Renal pelvis (tissue), 12 donors: ENCODE data around the gene B3GNT7. TPM values are rescaled to one million over a fixed set of nuclear protein-coding genes. Genes with fewer than 3 reads are reported as not detected.
A peak's percentile ranks its signal among the peaks of the same experiment; 100 is the strongest.
"Not testable (repeated sequence)": the region's sequence is repeated elsewhere in the genome, so short reads cannot be mapped to it uniquely, and the experiment has no call there.

Experiments used
- DNase-seq: peaks from one replicate; pipeline ENCODE4 v3.0.0-alpha.2; 2013
- long read RNA-seq, 16 experiments: transcript quantifications; one replicate each; lab custom pipeline, GENCODE V29; 2026
- polyA plus RNA-seq, 3 donors: library from polyadenylated mRNA; unstranded; fragments of 120-200 nt; gene quantifications; one replicate each; pipeline ENCODE4 v1.2.1, GENCODE V29; 2013; ENCODE audit not compliant: insufficient read length in 3 of 3

Gene B3GNT7
- polyA plus RNA-seq, result 1 to 10 TPM; 3.0 to 5.0 (median 4.2) TPM
- long read RNA-seq, donor 1, result 0 reads
- long read RNA-seq, donor 2, result 0 reads
- long read RNA-seq, donor 3, partial matches to known transcripts, result 0 of 4 reads
- long read RNA-seq, donor 3, other reads (novel, unspliced or antisense), result 0 of 4 reads
- long read RNA-seq, donor 4, partial matches to known transcripts, result 0 of 1 reads
- long read RNA-seq, donor 4, other reads (novel, unspliced or antisense), result 0 of 1 reads
- long read RNA-seq, donor 5, partial matches to known transcripts, result 0 of 1 reads
- long read RNA-seq, donor 5, other reads (novel, unspliced or antisense), result 0 of 1 reads
- long read RNA-seq, donor 6, result 0 reads
- long read RNA-seq, donor 7, partial matches to known transcripts, result 0 of 1 reads
- long read RNA-seq, donor 7, other reads (novel, unspliced or antisense), result 0 of 1 reads
- long read RNA-seq, donor 8, result 0 reads
- long read RNA-seq, donor 9, result 0 reads
- long read RNA-seq, donor 10, result 0 reads
- long read RNA-seq, donor 11, result 0 reads
- long read RNA-seq, donor 12, partial matches to known transcripts, result 0 of 1 reads
- long read RNA-seq, donor 12, other reads (novel, unspliced or antisense), result 0 of 1 reads
- long read RNA-seq, donor 13, partial matches to known transcripts, result 0 of 2 reads
- long read RNA-seq, donor 13, other reads (novel, unspliced or antisense), result 0 of 2 reads
- long read RNA-seq, donor 14, result 0 reads
- long read RNA-seq, donor 15, transcript B3GNT7-201 (2 exons, 3,706 nt), result major isoform, 10 of 10 reads
- long read RNA-seq, donor 15, partial matches to known transcripts, result 0 of 10 reads
- long read RNA-seq, donor 15, other reads (novel, unspliced or antisense), result 0 of 10 reads
- long read RNA-seq, donor 16, result 0 reads

GRCh38 chr2:231395188-231396057 is at the start of gene B3GNT7:
Gene B3GNT7, plus strand, starts transcription at chr2:231395710. Its CDS starts 94 bp downstream, at chr2:231395804.
- no peak for DNase-seq

- no peak for DNase-seq
Measured at GRCh38 chr2:231347081-231347480, 48.4 kb upstream of the B3GNT7 start.

GRCh38 chr2:231347638-231348037 is 47.9 kb upstream of the B3GNT7 start:
- DNase-seq, result no peak

GRCh38 chr2:231348173-231348572 is 47.3 kb upstream of the B3GNT7 start:
- no peak for DNase-seq

- DNase-seq, result no peak
Measured at GRCh38 chr2:231348704-231349373, 46.7 kb upstream of the B3GNT7 start.

DNA sequence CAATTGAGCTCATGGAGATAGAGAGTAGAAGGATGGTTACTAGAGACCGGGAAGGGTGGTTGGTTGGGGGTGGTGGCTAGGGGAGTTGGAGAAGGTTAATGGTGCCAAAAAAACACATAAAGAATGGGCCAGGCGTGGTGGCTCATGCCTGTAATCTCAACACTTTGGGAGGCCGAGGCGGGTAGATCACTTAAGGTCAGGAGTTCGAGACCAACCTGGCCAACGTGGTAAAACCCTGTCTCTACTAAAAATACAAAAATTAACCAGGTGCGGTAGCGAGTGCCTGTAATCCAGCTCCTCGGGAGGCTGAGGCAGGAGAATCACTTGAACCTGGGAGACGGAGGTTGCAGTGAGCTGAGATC is 46.2 kb upstream of the B3GNT7 start:
- DNase-seq, result not testable (repeated sequence)

DNA sequence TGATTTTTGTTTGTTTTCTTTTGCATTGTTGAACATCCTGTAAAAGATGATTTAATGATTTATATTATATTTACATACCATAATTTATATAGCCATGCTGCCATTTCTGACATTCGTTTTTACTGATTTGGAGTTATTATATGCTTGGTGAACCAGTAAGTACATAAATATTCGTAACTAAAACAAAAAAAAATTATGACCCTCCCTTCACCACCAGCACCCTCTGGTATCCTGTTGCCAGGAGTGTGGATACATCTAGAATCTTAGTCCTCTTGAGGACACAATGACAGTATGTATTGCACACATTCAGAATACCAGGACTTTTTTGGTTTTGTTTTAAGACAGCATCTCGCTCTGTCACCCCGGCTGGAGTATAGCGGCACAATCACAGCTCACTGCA is 43.9 kb upstream of the B3GNT7 start:
- no peak for DNase-seq

GRCh38 chr2:231353469-231353868 is 42.0 kb upstream of the B3GNT7 start:
- DNase-seq, result no peak

- peak; percentile 30 for DNase-seq
Measured at GRCh38 chr2:231355508-231356465, 39.7 kb upstream of the B3GNT7 start.

- no peak for DNase-seq
Measured at GRCh38 chr2:231356466-231356844, 39.1 kb upstream of the B3GNT7 start.

- no peak for DNase-seq
Measured at GRCh38 chr2:231357048-231357447, 38.5 kb upstream of the B3GNT7 start.

- DNase-seq, result no peak
Measured at GRCh38 chr2:231357931-231358330, 37.6 kb upstream of the B3GNT7 start.

DNA sequence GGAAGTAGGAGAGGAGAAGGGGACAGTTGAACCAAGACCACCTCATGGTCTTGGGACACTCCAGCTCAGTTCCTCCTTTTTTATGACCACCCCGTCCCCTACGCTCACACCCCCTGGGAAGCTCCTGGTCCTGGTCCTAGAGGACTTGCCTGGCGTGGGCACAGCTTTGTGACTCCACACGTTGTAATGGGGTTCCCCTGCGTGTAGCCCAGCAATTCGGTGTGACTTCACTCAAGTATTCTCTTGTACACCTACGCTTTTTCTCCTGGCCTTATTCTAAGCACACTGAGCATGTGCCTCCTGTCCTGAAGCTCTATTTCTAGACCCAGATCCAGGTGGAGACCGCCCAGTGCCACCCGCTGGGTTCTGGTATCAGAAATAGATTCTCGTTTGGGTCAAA is 36.1 kb upstream of the B3GNT7 start:
- DNase-seq, result no peak

- DNase-seq, result no peak
Measured at GRCh38 chr2:231359948-231360347, 35.6 kb upstream of the B3GNT7 start.

DNA sequence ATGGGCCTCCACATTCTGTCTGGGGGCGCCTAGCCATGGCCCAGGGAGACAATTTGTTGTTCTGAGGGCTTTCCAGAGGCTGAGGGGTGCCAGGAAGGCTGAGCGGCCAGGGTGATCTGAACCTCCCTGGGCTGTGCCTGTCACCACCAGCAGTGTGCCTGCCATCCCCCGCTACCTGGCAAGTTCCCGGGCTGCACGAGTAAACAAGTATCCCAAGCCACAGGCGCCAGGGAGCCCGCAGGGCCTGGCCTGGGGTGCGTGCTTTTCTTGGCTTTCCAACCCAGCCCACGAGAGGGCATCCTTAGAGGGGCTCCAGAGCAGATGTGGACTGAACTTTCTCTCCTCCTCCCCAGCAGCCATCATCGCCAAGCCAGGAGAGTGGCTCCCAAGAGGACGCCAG is 35.1 kb upstream of the B3GNT7 start:
- no peak for DNase-seq

DNA sequence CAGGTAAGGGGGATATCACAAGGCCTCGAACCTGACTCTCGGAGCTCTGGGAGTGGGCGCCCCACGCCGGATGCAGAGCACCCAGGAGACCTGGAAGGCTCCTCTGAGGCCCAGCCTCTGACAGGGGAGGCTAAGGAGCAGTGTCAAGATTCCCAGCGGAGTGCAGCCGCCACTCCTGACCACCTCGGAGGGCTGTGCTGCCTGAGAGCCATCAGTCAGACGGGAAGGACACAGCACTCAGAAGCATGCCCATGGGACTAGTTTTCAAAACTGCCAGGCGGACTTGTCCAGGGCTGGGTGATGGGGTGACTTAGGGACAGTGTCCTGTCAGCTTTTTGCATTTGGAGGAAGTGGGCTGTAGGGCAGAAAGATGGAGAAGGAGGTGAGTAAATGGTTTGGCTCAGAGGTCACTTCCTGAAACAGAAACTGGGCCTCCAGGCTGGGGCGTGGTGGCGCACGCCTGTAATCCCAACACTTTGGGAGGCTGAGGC is 34.6 kb upstream of the B3GNT7 start:
- no peak for DNase-seq

GRCh38 chr2:231361701-231362554 is 33.6 kb upstream of the B3GNT7 start:
- no peak for DNase-seq

DNA sequence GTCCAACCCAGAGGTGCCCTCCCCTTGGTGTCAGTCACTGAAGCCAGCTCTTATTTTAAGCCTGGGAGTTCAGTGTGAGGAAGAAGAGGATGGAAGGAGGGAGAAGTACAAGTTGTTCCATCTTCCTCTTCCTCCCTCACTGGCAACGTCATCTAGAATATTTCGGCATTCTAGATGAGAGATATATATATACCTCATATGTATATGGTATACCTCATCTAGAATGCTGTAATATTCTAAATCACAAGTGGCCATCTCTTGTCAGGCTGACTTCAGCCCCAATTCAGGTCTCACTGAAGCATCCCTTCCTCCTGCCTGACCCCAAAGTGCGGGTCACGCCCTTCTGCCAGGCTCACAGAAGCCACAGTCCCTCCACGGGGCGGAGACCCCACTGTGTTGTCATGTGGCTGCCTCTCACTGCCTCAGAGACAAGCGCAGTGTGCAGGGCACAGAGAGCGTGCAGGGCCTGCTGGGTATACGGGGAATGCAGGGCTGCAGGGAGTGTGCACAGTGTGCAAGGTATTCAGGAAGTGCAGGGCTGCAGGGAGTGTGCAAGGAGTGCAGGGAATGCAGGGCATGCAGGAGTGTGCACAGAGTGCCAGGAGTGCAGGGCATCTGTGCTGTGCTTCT is 32.8 kb upstream of the B3GNT7 start:
- no peak for DNase-seq

DNA sequence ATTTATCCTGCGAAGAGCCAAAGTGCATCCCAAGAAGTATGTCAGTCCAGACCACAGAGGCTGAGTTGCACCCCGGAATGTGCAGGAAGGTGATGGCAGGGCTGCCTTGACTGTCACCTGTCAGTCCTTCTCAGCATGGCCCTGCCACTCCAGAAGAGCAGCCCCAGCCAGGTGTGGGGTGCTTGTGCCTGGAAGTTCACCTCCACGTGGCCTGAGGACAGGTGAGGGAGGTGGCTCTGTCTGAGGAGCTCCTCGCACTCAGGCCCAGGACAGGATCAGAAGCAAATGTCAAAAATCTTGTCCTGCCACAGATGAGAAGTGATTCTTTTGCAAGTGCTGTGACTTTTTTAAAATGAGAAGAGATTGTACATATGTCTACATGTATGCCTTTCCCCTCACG is 31.4 kb upstream of the B3GNT7 start:
- no peak for DNase-seq
